NOMO-1 (cell line): ENCODE results near the gene HAND1.

Experiments used
- DNase-seq, 2 experiments: peaks; one replicate each; lab custom pipeline; 2025; ENCODE audit not compliant: unreplicated experiment in 2 of 2; lab: John Stamatoyannopoulos, UW

HAND1 gene

DNA sequence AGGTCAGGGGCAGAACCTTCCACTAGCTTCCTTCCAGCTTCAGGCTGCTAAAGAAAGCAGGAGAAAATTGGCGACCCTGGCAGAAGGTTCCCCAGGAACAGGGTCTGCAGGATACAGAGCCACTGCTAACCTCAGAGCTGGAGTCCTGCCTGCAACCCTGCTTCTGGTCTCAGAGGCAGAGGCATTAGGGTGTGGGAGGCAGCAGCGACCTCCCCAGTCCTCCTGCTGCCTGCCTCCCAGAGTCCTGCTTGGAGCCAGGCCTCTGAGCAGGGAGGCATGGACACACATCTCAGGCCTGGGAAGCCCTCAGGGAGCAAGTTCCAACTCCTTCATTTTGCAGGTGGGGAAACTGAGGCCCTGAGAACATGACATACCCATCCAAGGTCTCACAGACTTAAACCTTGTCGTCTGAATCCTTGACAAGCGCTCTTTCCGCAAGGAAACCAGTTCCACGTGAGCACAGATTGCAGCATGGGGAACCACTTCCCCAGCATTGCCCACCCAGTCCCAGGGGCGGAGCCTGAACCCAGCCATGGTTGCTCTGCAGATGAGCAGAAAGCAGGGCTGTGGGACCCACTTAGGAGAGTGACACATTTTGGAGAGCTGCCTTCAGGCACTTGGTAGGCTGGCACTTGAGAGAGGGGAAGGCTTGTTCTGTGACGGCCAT, 28.2 kb upstream of the HAND1 start:
- DNase-seq: no peak

DNA sequence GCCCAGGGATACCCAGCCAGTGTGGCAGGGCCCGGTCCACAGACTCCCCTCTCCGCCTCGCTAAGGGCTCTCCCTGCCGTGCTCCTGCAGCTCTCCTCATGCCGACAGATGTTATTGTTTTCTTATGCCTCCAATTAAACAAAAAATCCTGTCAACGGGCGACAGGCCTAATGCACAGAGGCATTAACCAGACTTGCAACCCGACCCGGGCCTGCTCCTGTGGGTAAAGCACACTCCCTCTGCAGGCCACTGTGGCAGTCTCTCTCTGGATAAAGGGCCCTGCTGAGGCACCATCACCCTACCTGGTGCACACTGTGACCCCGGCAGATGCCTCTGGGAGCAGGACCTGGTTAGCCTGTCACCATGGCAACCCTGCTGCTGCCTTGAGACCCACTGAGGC, 27.5 kb upstream of the HAND1 start:
- DNase-seq: no peak

DNA sequence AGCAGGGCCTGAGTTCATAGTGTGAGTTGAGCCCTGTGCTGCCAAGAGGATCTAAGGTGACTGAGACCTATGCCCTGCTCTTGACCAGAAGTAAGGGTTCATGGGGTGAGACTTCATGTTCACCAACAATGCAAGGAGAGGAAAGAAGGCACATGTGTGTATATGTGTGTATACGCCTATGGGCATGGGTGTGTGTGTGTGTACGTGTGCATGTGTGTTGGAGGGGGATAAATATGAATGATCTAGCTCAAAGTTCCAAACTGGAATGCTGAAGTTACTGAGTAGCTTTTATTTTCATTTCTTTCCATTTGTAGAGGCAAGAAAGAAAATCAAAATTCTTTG, 25.6 kb upstream of the HAND1 start:
- no peak for DNase-seq

DNA sequence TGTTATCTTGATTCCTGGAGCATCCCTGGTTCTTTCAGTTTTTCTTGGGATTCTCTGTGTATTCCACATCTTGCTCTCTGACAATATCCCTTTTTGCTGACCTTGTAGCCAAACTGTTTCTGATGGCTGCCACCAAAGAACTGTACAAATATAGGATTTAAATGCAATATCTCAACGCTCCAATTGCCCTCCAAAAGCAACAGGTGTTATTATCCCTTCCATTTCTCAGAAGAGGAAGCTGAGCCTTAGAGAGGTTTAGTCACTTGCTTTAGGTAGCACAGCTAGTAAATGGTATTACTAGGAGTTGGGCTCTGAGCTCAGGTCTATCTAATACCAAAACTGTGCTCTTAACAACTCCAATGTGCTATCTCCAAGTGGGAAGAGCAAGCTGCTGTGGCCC, 24.2 kb upstream of the HAND1 start:
- DNase-seq: no peak

DNA sequence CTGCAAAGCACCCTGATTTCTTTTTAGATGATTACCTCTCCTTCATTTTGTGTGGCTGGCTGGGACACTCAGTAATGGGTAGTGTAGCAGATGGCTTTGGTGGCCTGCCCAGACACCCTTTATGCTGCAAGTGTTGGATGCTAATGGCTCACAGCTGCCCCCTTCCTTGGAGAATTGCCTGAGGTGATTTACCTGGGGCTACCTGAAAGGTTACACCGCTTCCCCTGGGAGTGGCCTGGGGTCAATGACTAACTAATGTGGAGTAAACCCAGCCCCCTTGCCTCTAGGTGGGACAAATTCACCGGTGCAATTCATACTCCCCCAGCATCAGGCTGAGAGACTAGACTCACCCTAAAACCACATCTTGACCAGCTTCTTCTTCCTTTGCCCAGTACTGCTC, 23.5 kb upstream of the HAND1 start:
- no peak for DNase-seq

DNA sequence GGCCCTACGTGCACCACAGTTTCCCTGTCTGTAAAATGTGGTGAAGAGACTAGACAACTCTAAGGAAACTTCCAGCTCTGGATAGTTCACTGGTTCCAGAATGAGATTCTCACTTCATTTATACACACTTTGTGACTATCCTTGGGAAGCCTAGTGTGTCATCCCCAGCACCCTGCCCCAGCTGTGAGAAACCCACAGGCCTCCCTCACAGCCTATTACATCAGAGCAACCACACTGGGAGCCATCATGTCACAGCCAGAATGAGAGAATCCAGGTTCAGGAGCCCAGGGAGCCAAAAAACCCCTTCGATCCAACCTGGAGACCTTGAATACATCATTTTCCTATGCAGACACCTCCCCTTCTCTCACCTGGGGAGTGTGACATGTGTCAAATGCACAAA, 21.0 kb upstream of the HAND1 start:
- no peak for DNase-seq

DNA sequence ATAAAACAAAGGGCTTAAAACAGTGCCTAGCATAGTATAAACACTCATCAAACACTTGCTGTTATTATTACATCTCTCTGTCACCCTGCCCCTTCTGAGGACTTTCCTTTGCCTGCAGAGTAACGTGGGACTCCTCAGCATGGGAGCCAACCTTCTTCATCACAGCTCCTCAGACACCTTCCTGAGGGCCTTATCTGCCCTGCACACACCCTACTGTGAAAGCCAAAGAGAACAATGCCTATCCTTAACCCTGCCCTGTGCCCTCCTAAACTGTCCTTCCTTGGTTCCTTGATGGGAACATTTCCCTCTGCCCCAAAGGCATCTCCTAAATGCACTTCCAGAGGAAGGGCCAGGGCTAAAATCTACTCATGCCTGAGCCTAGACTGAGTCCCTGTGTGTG, 20.6 kb upstream of the HAND1 start:
- DNase-seq: no peak

DNA sequence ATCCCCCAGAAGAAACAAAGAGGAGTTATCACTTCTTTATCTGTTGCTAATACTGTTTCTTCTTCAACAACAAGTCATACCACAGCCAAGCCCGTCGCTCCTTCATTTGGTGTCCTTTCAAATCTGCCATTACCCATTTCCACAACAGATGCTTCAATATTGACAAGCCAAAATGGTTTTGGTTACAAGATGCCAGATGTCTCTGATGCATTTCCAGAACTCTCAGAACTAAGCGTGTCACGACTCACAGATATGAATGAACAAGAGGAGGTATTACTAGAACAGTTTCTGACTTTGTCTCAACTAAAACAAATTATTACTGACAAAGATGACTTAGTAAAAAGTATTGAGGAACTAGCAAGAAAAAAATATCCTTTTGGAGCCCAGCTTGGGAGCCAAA, 16.0 kb upstream of the HAND1 start:
- no peak for DNase-seq

GRCh38 chr5:154493274-154493673, 15.2 kb upstream of the HAND1 start:
- no peak for DNase-seq

GRCh38 chr5:154491941-154492340, 13.9 kb upstream of the HAND1 start:
- no peak for DNase-seq

GRCh38 chr5:154487541-154487940, 9.5 kb upstream of the HAND1 start:
- no peak for DNase-seq

- no peak for DNase-seq
These were observed 8.4 kb upstream of the HAND1 start for GRCh38 chr5:154486427-154486866.

DNA sequence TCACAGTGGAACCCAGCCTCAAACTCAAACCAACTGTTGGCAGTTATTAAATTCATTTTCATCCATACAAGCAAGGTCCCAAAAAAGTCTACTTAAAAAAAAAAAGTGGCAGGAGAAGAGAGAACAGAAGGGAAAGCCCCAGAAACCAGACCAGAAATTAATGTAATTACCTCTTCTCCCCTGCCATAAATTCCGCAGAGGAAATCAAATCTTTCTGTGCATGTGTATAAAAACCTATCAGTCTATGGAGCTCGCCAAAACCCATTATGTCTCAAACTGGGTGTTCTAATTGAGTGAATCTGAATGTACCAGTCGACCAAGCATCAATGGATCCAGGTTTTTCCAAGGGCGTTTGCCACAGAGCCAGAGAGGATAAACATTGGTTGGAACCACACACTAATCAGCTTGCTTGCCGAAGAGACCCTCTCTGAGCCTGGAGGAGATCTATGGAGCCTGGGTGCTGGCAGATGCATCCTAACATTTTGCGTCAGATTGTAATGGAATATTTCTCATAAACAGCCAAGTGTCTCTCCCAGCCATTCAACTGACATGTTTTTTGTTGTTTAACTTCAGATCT, 7.9 kb upstream of the HAND1 start:
- no peak for DNase-seq

DNA sequence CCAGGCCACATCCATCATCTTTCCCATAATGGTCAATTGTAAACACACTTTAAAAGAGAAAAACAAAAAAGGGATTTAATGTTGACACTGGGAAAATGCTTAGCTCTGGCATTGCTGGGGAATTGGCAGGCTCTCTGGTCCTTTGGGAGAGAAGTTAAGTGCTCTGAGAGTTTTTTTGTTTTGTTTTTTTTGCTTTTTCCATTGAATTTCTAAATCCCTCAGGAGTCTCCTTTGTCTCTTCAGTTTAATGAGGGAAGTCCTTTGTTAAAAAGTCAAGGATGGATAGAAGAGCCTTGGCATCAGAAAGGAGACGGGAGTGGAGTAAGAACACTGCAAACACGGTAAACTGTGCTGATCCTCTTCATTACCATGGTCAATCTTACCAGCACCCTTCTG, 7.1 kb upstream of the HAND1 start:
- DNase-seq: no peak

DNA sequence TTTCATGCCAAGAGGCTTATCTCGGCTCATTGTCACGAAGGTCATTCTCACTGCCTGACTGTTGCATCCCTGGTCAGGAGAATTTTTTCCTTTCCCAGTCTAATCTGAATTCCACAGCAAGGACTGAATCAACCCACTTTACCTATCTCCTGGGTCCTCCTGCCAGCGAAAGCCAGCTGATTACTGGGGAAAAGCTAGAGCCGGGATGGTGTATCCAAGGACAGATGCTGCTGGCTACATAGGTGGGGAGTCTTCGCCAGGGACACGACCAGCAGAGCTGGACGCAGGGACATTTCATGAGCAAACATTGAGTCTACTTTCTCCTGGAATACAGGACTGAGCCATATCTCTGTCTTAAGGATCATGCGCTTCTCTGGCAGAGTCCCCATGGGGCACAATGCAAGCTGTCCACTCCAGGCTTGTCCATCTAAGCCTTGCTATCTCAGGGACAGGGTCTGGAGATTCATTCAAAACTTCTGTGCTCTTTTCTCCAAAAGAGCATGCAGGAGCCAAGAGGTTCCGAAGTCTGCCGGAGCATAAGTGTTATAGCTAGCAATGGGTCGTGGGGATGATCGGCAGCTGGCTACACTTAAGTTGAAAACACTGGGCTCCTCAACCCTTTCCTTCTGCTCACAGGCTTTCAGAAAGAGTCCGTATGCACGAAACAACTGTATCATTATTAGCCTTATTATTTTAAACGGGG, 6.5 kb upstream of the HAND1 start:
- DNase-seq: no peak

DNA sequence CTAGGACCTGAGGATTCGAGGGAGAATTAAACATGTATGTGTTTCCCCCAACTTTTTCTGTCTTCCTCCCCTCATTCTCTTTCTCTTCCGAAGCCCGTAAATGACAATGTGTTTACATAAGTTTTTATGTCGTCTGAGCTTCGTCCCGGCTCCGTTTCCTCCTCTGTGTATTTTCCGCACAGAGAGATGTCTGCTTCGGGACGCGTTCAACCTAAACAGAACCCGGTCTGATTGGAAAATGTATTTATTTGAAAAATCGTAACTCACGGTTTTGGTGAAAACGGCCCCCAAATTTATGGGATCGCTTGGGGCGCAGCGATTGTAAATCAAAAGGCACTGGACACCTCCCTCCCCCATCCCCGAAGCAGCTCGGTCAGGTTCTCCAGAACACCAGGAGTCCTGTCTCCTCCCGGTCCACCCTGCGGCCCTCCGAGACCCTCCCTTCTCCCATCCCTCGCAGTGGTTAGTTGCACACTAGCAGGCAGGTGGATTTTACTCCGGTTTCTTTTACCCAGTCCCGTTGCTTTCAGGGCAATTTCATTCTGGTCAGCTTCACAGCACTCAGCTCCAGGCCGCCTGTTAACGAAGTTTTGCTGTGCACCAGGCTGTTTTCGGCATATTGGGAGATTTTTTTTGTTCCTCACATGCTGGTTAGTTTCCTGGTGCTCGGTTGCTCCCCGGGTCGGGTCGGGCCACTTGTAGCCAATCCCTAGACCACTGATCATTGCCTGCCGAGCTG, 5.8 kb upstream of the HAND1 start:
- DNase-seq: no peak

- DNase-seq: no peak
These were observed 4.8 kb upstream of the HAND1 start for GRCh38 chr5:154482528-154483449.

DNA sequence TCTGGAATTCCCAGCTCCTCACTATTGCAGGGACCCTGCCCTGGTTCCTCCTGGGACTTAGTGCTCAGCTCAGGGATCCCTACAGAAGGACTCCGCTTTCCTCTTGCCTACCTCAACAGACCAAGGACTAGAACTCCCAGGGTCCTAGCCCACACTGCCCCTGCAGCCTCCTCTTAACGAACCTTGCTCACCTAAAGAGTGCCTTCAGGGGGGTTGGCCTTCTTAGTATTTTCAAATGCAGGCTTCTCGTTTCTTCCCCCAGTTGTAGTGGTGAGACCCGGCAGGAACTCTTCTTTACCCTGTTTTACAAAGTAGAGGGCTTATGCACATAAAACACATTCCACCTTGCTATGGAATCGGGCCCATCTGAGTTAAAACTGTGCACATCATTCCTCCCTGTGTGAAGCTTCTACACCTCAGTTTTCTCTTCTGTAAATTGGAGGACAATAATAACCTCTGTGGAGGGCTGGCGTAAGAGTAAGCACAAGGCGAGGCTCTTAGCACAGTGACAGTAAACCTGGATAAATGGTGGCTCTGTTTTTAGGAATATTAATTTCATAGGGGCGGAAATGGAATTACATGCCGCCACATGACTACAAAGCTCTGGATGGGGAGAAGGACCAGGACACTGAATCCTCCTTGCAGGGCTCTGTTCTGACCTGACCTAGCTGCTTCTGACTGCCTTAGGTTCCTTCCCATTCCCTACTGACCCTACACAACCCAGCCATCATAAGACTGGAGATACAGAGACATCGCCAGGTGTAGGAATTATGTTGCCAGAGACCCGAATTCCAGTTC, 3.8 kb upstream of the HAND1 start:
- no peak for DNase-seq

GRCh38 chr5:154480847-154481246, 2.8 kb upstream of the HAND1 start:
- DNase-seq: no peak
